GM20431 (cell line): Measurements from ENCODE around the gene SHF.

Source experiments
- in situ Hi-C: fragments of 300-500 bp; cut with MseI, MboI; formaldehyde crosslinking; loops from one replicate; pipeline ENCODE4 v1.15.0; 2020; ENCODE audit warnings: low sequenced_read_pairs; ENCODE audit not compliant: unreplicated experiment

Gene SHF

DNA sequence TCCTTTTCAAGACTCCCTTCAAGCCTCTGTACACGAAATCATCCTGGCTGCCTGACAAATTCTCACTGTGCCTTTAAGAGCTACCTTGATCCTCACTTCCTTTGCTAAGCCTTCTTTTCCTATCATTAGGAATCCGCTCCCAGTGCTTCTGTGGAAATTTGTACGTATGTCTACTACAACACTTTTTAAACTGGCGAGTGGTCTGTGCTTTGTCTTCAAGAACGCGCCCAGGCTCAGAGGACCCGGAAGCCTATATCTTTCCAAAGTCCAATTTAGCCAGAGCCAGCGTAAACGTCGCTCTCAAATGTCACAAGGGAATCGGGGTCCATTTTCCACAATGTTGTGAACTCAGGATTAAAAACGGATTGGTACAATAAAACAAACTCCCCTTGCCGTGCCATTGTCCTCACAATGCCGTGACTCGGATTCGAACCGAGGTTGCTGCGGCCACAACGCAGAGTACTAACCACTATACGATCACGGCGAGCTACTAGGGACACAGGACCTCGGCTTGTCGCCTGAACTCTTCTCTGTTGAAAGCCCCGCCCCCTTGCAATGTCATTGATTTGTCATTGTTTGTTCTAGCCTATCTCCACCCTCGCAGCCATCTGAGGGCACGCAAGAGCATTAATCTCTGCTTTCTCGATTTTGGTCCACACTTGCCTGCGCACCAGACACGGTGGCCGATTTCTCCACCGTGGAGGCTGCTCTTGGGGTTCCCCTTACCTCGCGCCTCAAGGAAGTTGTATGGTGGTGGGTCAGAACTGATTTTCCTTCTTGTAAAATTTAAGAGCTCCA, 12.4 kb upstream of the SHF start:
- in situ Hi-C loops, result no loop called here

DNA sequence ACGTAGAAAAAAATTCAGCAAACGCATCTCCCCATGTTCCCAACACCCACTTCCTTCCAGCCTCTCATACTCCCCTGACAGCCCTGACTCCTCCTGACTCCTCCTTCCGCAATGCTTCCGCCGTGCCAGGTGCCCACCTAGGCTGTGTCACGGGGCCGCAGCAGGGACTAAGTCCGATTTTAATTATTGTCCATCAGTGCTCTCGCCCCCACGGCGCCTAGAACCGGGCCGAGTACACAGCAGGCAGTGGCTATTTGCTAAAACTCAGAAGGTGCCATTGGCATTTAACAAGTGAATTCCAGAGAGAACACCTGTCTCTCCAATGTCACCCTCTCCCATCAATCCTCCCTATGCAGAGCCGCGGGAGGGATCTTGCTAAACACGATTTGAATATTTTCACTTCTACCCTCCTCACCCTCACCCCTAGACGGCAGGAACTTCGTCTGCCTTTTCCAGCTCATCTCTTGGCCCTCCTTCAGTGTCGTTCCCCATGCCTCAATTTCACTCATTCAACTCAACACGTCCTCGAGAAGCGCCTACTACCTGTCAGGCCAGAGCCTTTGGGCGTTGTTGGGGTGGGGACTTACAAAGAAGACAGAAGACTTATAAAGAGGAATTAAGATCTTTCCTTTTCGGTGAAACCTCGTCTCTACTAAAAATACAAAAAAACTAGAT, 11.5 kb upstream of the SHF start:
- in situ Hi-C loops, result no loop called here

DNA sequence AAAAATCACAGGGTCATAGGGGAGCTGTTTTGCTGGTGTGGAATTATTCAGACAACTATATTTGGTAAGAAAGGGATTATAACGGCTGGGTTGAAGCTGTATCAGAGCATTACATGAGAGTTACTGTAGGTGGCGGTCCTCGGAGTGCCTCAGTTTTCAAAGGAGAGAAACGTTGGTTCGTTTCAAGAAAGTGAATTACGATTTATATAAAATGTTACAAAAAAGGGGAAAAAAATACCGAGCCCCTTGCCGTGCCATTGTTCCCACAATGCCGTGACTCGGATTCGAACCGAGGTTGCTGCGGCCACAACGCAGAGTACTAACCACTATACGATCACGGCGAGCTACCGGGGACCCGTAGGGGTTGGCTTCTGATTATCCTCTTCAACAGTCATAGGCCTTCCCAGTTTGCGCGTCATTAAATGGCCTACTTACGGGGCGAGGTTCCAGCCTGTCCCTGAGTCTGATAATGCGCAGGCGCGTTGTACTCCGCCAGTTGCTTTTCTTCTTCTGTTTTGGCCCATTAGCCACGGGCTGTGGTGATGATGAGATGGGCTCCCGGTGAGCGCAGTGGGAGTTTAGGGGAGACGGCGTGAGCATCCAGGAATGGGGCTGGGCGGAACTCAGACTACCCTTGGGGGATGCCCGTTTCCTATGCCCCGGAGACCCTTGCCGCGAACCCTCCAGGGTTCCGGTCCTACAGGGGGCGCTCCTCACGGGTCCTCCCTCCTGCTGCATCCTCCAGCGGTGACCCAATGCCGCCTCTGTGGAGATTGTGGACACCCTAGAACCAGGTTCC, 10.8 kb upstream of the SHF start:
- in situ Hi-C loops, result no loop called here

DNA sequence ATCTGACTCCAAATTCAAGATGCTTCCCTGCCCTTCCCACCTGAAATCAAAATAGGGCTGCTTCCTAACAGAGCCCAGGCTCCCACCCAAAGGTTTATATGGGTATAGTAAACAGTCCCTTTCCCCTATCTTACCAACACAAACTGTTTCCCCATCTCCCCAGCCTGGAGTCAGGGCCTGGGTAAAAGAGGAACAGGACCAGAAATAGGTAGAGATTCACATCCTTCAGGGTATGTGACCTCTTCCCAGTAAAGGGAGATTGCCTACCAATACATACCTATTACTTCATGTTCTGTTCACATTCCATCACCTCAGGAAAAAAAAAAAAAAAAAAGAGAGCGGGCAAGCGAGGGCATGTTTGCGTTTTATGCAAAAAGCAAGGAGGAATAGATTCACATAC, 9.7 kb upstream of the SHF start:
- in situ Hi-C loops, result no loop called here

DNA sequence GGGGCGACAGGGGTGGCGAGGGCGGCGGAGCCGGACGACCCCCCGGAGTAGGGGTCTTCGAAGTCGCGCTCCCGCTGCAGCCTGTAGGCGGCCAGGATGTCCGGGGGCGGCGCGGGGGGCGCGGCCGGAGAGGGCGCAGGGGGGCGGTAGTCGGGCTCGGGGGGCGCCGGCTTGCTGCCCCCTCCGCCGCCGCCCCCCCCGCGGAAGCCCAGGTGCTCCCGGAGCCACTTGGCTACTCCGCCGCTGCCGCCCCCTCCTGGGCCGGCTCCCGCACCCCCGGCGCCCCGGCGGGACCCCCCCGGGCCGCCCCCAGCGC, 230 bp downstream of the SHF start:
- in situ Hi-C loops, result no loop called here

DNA sequence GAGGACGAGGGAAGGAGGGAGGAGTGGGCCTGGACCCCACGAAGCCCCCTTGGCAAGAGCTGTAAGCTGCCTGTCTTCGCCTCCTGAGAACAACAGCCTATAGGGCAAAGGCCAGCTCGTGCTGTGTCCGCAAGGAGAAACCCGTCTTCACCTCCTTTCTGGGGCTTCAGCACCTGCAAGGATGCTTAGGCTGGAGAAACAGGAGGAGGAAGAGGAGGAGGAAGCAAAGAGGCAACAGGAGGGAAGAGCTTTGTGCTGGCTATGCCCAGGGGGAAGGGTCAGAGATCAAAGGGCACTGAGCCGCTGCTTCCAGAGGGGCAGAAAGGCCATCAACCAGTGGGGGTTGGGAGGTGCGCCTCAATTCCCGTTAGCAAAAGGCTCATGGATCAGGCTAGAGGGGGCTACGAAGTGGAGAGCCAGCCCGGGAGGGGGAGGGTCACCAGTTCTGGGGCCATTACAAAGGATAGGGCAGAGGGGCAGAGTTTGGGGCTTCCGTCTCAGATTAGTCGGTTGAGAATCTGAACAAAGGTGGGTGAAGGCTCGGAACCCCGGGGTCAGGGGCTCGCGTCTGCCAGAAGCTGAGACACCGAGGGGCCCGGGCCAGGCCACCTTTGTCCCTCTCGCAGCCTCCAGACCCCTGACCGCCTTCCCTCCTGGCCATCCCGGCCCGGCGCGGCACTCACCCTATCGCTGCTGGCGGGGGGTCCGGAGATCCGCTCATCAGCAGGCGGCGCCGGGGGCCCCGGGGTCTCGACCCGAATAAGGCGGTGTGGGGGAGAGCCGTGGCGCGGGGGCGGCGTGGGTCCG, 792 bp downstream of the SHF start:
- in situ Hi-C loops, result no loop called here

DNA sequence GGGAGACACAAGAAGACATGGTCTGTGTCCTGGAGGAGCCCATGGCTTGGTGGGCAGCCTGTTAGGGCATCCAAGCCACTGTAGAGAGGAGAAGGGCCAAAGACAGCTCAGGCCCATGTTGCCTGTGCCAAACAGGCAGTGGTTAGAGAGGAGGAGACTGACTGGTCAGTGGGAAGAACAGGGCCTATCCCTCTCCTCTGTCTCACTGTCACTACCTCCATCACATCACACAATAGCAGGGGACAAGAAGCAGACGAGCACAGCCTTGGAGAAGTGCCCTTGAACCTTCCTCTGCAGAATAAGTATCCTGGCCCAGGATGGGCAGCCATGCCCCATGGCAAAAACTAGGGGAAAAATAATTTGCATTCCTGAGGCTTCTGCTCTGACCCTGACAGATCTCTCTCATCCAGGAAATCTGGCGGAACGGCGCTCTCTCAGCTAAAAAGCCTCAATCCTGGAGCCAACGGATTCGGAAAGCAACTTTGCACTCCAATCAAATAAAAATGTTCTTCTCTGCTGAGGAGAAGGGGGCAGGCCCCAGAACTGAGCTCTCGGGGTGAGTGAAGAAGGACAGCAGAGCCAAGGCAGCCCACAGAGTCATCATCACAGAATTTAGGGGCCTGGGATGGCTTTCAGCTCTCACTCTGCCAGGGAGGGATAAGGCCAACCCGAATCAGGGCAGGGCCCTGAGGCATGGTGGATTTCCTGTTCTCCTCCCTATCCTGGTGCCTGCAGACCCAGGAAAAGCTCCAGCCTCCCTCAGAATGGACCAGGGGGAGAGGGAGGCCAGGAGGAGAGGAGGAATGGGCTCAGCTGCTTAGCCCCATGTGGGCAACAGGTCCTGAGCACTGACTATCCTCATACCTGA, 1.6 kb downstream of the SHF start:
- in situ Hi-C loops, result no loop called here

DNA sequence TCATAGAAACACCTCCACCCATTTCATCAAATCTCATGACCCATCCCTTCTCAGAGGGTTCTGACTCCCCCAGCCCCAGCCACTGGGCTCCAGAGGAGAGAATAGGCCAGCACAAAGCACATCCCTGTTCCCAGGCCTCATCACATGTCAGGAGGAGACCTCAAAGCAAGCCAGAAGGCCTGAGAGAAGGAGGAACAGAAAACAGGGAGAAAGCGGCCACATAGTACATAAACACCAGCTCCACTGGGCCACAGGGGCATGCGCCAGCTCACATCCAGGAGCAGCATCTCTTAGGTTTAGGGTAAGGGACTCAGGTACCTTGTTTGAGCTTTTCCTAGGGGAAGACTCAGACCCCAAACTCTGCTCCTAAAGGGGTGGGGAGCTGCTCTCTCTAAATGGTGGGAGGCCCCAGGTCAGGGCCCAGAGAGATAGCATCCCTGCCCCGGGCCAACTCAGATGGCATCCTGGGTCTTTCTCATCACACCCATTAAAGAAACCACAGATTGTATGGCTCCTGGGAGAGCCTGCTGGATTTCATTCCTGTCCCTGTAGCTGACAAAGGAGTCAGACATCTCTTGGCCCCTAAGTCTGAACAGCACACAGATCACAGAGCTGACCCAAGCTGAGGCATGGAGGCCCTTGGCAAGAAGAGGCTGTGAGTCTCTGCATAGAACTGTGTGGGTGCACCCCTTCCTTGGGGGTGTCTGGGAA, 2.5 kb downstream of the SHF start:
- in situ Hi-C loops, result no loop called here

DNA sequence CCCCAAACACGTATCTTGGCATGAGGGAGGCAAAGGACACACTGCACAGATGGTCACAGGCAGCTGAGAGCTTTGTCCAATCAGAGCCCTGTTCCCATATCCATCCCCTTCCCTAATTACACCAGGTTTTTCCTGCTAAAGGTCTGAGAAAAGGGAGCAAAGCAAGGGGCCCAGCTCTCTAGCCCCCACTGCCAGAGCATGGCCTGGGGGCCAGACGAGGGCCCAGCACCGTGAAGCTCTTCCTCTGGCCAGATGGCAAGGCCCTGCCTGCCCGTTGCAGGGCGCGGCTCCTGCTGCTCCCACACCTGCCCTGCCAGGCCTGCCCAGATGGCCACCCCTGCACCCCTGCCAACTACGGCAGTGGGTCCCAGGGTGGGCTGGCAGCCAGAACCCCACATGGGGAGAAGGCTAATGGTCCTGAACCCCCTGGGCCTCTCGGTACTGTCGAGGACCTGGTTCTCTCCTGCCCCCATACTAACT, 3.2 kb downstream of the SHF start:
- in situ Hi-C loops, result no loop called here

DNA sequence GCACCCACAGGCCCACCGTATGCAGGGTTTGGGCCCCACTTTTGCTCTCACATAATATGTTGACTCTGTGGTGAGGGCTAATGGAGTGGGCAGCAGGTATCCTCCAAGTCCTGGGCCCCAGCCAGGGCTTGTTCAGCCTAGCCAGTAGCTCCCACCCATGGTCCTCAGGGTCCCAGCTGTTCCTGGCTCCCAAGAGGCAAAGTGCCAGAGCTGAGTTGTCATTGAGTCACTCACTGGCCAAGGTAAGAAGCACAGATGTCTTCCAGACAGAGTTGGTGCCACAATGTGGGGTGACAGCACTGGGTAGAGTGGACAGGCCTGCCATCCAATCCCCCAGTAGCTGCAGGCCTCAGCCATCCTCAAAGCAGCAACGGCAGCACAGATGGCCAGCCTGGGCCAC, 4.3 kb downstream of the SHF start:
- in situ Hi-C loops, result no loop called here

DNA sequence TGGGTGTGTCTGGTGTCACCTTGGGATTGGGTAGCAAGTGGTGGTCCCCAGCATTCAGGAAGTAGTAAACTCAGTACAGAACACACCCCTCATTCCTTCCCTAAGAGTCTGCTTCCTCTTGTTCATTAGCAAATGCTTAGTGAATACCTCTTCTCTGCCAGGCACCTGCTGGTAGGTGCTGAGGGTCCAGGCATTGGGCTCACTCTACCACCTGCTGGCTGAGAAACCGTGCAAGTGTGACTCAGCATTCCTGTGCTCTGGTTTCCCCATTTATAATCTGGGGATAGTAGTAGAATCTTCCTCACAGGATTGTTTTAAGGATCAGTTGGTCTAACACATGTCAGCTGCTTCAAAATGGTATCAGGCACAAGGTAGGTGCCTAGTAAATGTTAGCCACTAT, 4.8 kb downstream of the SHF start:
- in situ Hi-C loops, result no loop called here

DNA sequence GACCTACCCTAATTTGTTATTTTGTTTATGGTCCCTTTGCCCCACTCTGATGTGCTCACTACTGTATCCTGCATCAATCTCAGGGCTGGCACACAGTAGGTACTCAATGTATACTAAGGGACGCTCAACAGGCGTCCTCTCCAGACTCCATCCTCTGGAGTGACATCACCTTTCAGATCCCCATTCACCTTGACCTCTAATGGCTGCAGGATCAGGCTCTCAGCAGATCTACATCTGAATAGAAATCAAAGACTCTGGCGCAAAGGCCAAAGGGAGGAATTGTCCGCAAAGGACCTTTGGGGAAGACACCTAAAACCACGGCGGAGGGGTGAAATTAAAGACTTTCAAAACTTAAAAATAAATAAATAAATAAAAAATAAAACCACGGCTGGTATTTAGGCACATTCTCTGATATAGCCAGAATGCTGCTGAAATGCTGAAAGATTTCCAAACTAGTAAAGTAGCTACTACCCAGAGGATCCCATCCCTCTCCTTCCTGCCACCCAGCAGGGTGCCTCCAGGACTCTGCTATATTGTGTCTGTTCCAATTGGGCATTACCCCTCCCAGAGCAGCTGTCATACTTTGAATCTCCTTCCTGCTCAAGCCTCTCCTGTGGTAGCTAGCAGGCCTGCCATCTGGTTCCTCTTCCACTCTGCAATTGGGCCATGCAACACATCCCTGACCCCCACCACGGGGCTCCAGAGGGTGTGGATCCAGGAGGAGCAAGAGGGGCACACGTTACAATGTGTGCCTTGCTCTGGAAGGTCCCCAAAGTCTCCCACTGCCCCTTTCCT, 6.1 kb downstream of the SHF start:
- in situ Hi-C loops, result no loop called here

DNA sequence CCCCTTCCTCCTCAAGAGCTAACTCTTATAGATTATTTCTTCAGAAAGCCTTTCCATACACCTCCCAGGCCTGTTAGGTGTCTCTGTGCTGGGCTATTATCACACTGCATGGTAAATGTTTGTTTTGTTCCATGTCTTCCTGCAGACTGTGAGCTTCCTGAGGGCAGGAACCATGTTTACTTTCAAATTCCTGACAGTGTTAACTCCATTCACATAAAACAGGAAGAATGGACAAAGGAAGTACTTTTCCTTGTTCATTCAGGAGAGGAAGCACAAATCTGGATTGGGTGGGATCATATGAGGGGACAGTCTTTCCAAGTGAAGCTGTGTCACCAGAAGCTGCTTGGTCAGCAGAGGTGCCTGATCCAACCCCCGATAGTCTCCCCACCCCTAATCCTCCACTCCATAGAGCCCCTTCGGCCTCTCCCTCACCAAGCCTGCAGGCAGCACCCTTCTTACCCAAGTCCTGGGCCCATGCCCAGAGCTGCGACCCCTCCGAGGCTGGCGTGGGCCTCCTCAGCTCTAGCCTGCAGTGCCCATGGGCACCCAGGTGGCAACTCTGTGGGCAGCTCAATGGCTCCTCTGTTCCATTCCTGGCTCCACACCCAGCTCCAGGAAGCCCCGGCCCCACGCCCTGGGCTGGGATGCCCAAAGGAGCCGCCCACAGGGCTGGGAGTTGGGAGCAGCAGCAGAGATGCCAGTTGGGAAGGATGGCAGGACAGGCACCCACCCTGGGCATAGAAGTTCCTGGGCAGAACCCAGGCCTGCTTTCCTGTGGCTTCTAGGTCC, 6.9 kb downstream of the SHF start:
- in situ Hi-C loops, result no loop called here

DNA sequence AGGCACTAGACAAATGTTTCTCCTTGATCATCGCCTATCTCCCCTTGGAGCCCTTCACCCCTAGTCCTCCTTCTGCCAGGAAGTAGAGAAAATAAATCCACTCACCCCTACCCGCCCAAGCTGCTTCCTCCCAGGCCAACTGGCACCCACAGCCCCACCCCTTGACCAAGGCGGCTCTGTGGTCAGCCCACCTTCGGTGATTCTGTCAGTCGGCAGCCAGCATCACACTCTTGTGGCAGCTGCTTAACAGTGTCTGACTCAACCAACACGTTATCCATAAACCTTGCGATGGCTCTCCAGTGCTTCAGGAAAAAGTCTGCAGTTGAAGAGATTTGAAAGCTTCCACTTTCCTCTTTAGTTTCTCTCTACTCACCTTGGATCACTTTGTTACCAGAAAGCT, 7.6 kb downstream of the SHF start:
- in situ Hi-C loops, result no loop called here

DNA sequence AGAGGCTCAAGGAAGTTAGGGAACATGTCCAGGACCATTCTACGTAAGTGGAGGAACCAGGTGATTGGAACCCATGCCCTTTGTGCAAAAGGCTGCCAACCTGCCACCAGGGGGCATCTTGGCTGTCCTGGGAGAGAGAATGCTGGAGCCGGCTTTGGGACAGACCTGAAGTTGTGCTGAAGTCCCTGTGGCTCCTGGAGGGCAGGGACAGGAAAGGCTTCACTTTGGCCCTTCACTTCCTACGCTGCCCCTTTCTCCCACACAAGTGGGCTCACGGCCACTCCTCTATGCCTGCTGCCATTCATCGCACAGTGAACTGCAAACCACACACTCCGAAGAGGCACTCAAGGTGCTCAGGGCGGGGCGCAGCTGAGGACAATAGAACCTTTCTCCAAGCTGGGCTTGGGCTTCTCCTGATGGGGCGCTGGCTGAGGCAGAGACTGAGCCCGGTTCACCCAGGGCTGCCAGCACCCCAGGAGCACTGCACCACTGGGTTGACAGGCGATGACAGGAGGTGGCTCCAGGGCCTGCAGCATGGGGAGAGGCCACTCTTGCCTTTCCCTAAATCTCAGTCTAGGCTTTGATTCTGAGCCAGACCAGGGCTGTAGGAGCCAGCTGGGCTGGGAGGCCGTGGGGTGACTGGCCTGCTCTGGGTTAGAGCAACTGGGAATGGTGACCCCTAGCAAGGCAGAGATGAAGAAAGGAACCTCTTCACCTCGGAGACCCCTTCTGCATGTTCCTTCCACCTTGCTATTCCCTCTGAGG, 8.4 kb downstream of the SHF start:
- in situ Hi-C loops, result no loop called here

DNA sequence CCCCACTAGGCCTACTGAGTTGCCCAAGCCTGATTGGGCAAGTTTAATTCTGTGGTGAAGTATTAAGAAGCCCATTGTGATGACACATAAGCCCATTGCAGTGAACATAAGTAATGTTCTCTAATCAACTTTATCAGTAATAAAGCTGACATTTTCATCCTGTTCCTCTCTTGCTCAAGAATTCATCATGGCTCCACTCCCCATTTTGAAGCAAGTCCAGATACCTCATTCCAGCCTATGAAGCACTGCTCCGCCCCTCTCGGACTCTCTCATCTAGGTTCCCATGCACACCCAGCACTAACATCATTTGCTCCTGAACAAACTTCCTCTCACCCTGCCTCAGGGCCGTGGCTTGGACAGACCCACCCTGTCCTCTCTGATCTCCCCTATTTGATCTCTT, 10.5 kb downstream of the SHF start:
- in situ Hi-C loops, result no loop called here

DNA sequence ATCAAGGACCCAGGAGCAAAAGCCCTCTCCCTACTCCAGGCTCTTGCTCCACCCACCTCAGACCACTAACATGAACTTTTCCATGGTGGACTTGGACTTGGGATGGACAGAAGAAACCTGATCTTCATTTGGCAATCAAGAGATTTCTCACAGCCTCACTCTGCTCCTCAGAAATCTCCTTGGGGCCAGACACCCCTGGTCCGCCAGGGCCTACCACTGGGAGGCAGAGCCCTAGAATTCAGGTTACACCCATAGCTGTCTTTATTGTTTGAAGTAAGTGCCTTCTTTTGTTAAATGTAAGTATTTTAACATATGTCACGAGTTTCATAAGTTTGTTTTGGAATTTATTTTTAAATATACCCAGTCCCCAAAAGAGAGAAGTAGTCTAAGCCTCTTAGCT, 13.2 kb downstream of the SHF start:
- in situ Hi-C loops, result no loop called here
